A549 (cell line): Measurements from ENCODE around the gene CCDC63. TPM values are rescaled to one million over a fixed set of nuclear protein-coding genes. Genes with fewer than 3 reads are reported as not detected.

Experiments
- ATAC-seq, 2 experiments: fragments of 200-7000 bp in 1 of 2; fragments of >200 bp in 1 of 2; cut with Nextera tagmentation in 1 of 2; cut with Tn5 transposase in 1 of 2; 3 replicates each; pipeline versions ENCODE4 v1.8.0 to v1.9.1; 2018 to 2020; ENCODE audit warnings: mild to moderate bottlenecking in 1 of 2, moderate library complexity in 1 of 2
- CTCF ChIA-PET: fragments of 300-600 bp; sonication (Branson Sonifier 250); formaldehyde crosslinking; extraction: SDS; loops from one replicate; lab custom pipeline; 2021; ENCODE audit warnings: antibody characterized with exemption, inconsistent platforms; lab: Yijun Ruan, JAX
- POLR2A ChIA-PET: fragments of 350-600 bp; formaldehyde crosslinking; extraction: SDS; loops from one replicate; lab custom pipeline; 2021; ENCODE audit warnings: antibody characterized with exemption, inconsistent platforms; lab: Yijun Ruan, JAX
- DNase-seq, 2 experiments: peaks; one replicate each; pipeline versions ENCODE4 v3.0.0 to v3.0.0-alpha.2; 2011 to 2016; ENCODE audit warnings: low read depth in 1 of 2, low spot score in 1 of 2
- FAIRE-seq: peaks from 2 replicates; lab custom pipeline; 2011; peaks lifted over from hg19 to GRCh38; lab: Jason Lieb, UNC
- H3K27ac ChIP-seq, 2 experiments: fragments of >200 bp; sonication (Bioruptor Twin); formaldehyde crosslinking; 3 replicates each; pipeline ENCODE4 v1.5.1; 2016 to 2017
- H3K4me1 ChIP-seq: fragments of >200 bp; sonication (Bioruptor Twin); formaldehyde crosslinking; 3 replicates; pipeline ENCODE4 v1.6.1; 2016
- H3K4me2 ChIP-seq: fragments of >200 bp; sonication (Bioruptor Twin); formaldehyde crosslinking; 3 replicates; pipeline ENCODE4 v1.6.1; 2016
- H3K4me3 ChIP-seq: fragments of >200 bp; sonication (Bioruptor Twin); formaldehyde crosslinking; 3 replicates; pipeline ENCODE4 v1.5.1; 2016
- H3K9me3 ChIP-seq: fragments of >200 bp; sonication (Bioruptor Twin); formaldehyde crosslinking; 3 replicates; pipeline ENCODE4 v1.6.1; 2016
- ATOH8 ChIP-seq: fragments of 250-450 bp; sonication (Bioruptor Pico); IDR thresholded peaks from 2 replicates; pipeline ENCODE4 v1.5.0; 2020; ENCODE audit warnings: low read depth, mild to moderate bottlenecking, moderate library complexity
- CHD2 ChIP-seq: fragments of 150-350 bp; IDR thresholded peaks from 2 replicates; pipeline ENCODE4 v1.6.1; 2014; ENCODE audit warnings: low read length; ENCODE audit not compliant: partially characterized antibody
- CHD4 ChIP-seq: fragments of 200-600 bp; sonication (generic); IDR thresholded peaks from 2 replicates; pipeline ENCODE4 v1.6.1; 2016; ENCODE audit warnings: antibody characterized with exemption, mild to moderate bottlenecking, borderline replicate concordance
- EHF ChIP-seq: fragments of 250-450 bp; sonication (Bioruptor Pico); IDR thresholded peaks from 2 replicates; pipeline ENCODE4 v1.5.0; 2020; ENCODE audit warnings: mild to moderate bottlenecking
- EHMT2 ChIP-seq: fragments of 200-600 bp; sonication (generic); IDR thresholded peaks from 2 replicates; pipeline ENCODE4 v1.6.1; 2016; ENCODE audit warnings: antibody characterized with exemption, low read depth, mild to moderate bottlenecking, moderate library complexity
- ELK1 ChIP-seq: fragments of 150-350 bp; IDR thresholded peaks from 2 replicates; pipeline ENCODE4 v1.6.1; 2014; ENCODE audit warnings: low read depth, mild to moderate bottlenecking, low read length
- ESRRA ChIP-seq: fragments of 150-350 bp; IDR thresholded peaks from 2 replicates; pipeline ENCODE4 v1.6.1; 2014; ENCODE audit warnings: mild to moderate bottlenecking, low read length, borderline replicate concordance
- GATA3 ChIP-seq: IDR thresholded peaks from 2 replicates; pipeline ENCODE4 v1.6.1; 2012; ENCODE audit warnings: borderline replicate concordance
- HES2 ChIP-seq: fragments of >200 bp; sonication (Bioruptor Twin); formaldehyde crosslinking; IDR thresholded peaks from 2 replicates; pipeline ENCODE4 v1.6.1; 2016
- HEYL ChIP-seq: fragments of 250-450 bp; sonication (Bioruptor Pico); IDR thresholded peaks from 2 replicates; pipeline ENCODE4 v1.8.0; 2021; ENCODE audit warnings: mild to moderate bottlenecking, moderate library complexity
- HOXA7 ChIP-seq: fragments of 250-450 bp; sonication (Bioruptor Pico); IDR thresholded peaks from 2 replicates; pipeline ENCODE4 v1.5.0; 2020; ENCODE audit warnings: mild to moderate bottlenecking, moderate library complexity
- HOXB5 ChIP-seq: fragments of 250-450 bp; sonication (Bioruptor Pico); IDR thresholded peaks from 2 replicates; pipeline ENCODE4 v1.5.0; 2020; ENCODE audit warnings: mild to moderate bottlenecking, moderate library complexity
- JUNB ChIP-seq: fragments of >200 bp; sonication (Bioruptor Twin); formaldehyde crosslinking; IDR thresholded peaks from 2 replicates; pipeline ENCODE4 v1.6.1; 2016
- MAFK ChIP-seq: fragments of 450-650 bp; IDR thresholded peaks from 2 replicates; pipeline ENCODE4 v1.6.1; 2014; ENCODE audit not compliant: partially characterized antibody
- MAZ ChIP-seq: fragments of 150-350 bp; IDR thresholded peaks from 2 replicates; pipeline ENCODE4 v1.6.1; 2014; ENCODE audit warnings: antibody characterized with exemption, low read depth, low read length, borderline replicate concordance
- MYC ChIP-seq: IDR thresholded peaks from 2 replicates; pipeline ENCODE4 v1.6.1; 2012; ENCODE audit warnings: mild to moderate bottlenecking, inconsistent platforms, low read length, improper control_type of control experiment, borderline replicate concordance
- NPAS2 ChIP-seq: fragments of 250-450 bp; sonication (Bioruptor Pico); IDR thresholded peaks from 2 replicates; pipeline ENCODE4 v1.8.0; 2022; ENCODE audit warnings: mild to moderate bottlenecking, moderate library complexity, borderline replicate concordance
- RAD21 ChIP-seq, 2 experiments: fragments of >200 bp in 1 of 2; sonication (Bioruptor Twin) in 1 of 2; formaldehyde crosslinking in 1 of 2; IDR thresholded peaks in 1 of 2; conservative IDR thresholded peaks in 1 of 2; 2 replicates in 1 of 2; 3 replicates in 1 of 2; pipeline ENCODE4 v1.6.1; 2012 to 2018; ENCODE audit warnings: inconsistent platforms in 1 of 2
- RARB ChIP-seq: fragments of 250-450 bp; sonication (Bioruptor Pico); IDR thresholded peaks from 2 replicates; pipeline ENCODE4 v1.8.0; 2021; ENCODE audit warnings: mild to moderate bottlenecking, moderate library complexity
- RNF2 ChIP-seq: fragments of 200-600 bp; sonication (generic); IDR thresholded peaks from 2 replicates; pipeline ENCODE4 v1.6.1; 2016; ENCODE audit warnings: low read depth, mild to moderate bottlenecking, antibody characterized with exemption, moderate library complexity, borderline replicate concordance
- SMC3 ChIP-seq: fragments of >200 bp; sonication (Bioruptor Twin); formaldehyde crosslinking; IDR thresholded peaks from 3 replicates; pipeline ENCODE4 v1.6.1; 2018; ENCODE audit warnings: inconsistent platforms
- SREBF2 ChIP-seq: fragments of 450-650 bp; IDR thresholded peaks from 2 replicates; pipeline ENCODE4 v1.6.1; 2014; ENCODE audit warnings: mild to moderate bottlenecking, moderate library complexity
- TFCP2L1 ChIP-seq: fragments of 250-450 bp; sonication (Bioruptor Pico); IDR thresholded peaks from 2 replicates; pipeline ENCODE4 v1.5.0; 2021; ENCODE audit warnings: mild to moderate bottlenecking
- ZSCAN20 ChIP-seq: fragments of 250-450 bp; sonication (Bioruptor Pico); IDR thresholded peaks from 2 replicates; pipeline ENCODE4 v1.8.0; 2022; ENCODE audit warnings: mild to moderate bottlenecking, moderate library complexity
- WGBS: methylation state at CpG from one replicate; pipeline ENCODE4 v1.1.6; 2017; ENCODE audit errors: missing lambda C conversion rate; 5-methylcytosine and 5-hydroxymethylcytosine counted together
- polyA plus RNA-seq, 4 experiments: library from polyadenylated mRNA; depleted of rRNA in 3 of 4; stranded (reverse); fragments of >200 nt; fragmentation: RNase III in 1 of 4; extraction: RNeasy Plus Mini Kit Qiagen cat#74134 plus additional on column Dnase treatment in 1 of 4; gene quantifications; 2 replicates in 3 of 4; 3 replicates in 1 of 4; pipeline ENCODE4 v1.2.3, GENCODE V29; 2011 to 2017
- TF ChIP-seq, protein P1 (sequence below): fragments of 250-450 bp; sonication (Bioruptor Pico); IDR thresholded peaks from 2 replicates; pipeline ENCODE4 v1.5.0; 2021; ENCODE audit warnings: mild to moderate bottlenecking, moderate library complexity, borderline replicate concordance

The CCDC63 gene
- polyA plus RNA-seq, 2 of the 4 experiments (the other 2 are of a cell fraction) = 0.04 TPM; not detected in 1

DNA sequence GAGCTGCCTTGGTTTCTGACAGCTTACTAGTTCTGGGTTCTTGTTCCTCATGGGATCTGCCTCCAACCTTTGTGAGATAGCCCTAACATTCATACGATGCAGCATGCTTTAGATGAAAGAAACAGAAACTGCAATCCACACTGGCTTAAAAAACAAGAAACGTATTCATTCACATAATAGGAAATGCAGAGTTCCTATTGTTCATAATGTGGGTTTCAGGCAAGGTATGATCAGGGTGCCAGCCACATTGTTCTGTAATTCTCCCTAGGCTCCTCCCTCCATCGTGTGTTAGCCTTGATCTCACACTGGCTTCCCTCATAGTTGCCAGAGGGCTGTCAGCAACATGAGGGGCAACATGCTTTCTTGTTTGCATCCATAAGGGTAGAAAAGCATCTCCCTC lies 2.7 kb upstream of the CCDC63 start:
- H3K4me3 ChIP-seq = no peak overlapping the region
- H3K4me2 ChIP-seq = no peak overlapping the region
- ATAC-seq = no peak
- no peak overlapping the region for H3K27ac ChIP-seq
- ChIA-PET POLR2A (no interaction called here), CTCF (no interaction called here)
- H3K4me1 ChIP-seq = no peaks in the 10 kb centered on the region
- H3K9me3 ChIP-seq = no peaks in the 10 kb centered on the region
- no peak for TF ChIP-seq NPAS2 (CRISPR knock-in tag)
- TF ChIP-seq EHMT2 = no peak
- no peak for TF ChIP-seq HOXA7 (CRISPR knock-in tag)
- TF ChIP-seq CHD2 = no peak
- TF ChIP-seq ZSCAN20 (CRISPR knock-in tag) = no peak
- TF ChIP-seq MYC = no peak
- TF ChIP-seq TFCP2L1 (CRISPR knock-in tag) = no peak
- TF ChIP-seq ESRRA = no peak
- TF ChIP-seq MAZ = no peak
- TF ChIP-seq HES2 = no peak
- TF ChIP-seq, protein P1, sequence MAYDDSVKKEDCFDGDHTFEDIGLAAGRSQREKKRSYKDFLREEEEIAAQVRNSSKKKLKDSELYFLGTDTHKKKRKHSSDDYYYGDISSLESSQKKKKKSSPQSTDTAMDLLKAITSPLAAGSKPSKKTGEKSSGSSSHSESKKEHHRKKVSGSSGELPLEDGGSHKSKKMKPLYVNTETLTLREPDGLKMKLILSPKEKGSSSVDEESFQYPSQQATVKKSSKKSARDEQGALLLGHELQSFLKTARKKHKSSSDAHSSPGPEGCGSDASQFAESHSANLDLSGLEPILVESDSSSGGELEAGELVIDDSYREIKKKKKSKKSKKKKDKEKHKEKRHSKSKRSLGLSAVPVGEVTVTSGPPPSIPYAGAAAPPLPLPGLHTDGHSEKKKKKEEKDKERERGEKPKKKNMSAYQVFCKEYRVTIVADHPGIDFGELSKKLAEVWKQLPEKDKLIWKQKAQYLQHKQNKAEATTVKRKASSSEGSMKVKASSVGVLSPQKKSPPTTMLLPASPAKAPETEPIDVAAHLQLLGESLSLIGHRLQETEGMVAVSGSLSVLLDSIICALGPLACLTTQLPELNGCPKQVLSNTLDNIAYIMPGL = no peak
- no peak for TF ChIP-seq RNF2
- no peak for TF ChIP-seq SREBF2
- TF ChIP-seq HEYL = no peak
- no peak for TF ChIP-seq JUNB
- 27% methylated on average over 3 of the region's 3 CpGs for WGBS
- no peak for FAIRE-seq
- DNase-seq = no peak

GRCh38 chr12:110844551-110845338 lies 2.0 kb upstream of the CCDC63 start:
- H3K9me3 ChIP-seq = no peaks in the 10 kb centered on the region
- DNase-seq (no peak), ATAC-seq (no peak), FAIRE-seq (no peak)
- ChIA-PET POLR2A (no interaction called here), CTCF (interaction anchor here (5.7 kb wide), 1 partner anchor 17 kb away, joined by 34 read pairs; no protein-coding TSS in a partner anchor)
- H3K27ac ChIP-seq = no peak overlapping the region
- no peak overlapping the region for H3K4me2 ChIP-seq
- no peaks in the 10 kb centered on the region for H3K4me1 ChIP-seq
- no peak for TF ChIP-seq ATOH8 (CRISPR knock-in tag)
- TF ChIP-seq GATA3 = no peak
- no peak for TF ChIP-seq EHF (CRISPR knock-in tag)
- no peak for TF ChIP-seq TFCP2L1 (CRISPR knock-in tag)
- H3K4me3 ChIP-seq = no peak overlapping the region
- 58% methylated on average over 15 of the region's 15 CpGs for whole genome bisulfite sequencing

GRCh38 chr12:110845339-110845682 lies 1.5 kb upstream of the CCDC63 start:
- no peak overlapping the region for H3K27ac ChIP-seq
- DNase-seq (no peak), FAIRE-seq (no peak), ATAC-seq (no peak)
- 56% methylated on average over 4 of the region's 4 CpGs for WGBS
- H3K9me3 ChIP-seq = no peaks in the 10 kb centered on the region
- no peak for TF ChIP-seq RAD21 (conservative IDR thresholded peaks at IDR 0.05 in 1 of 2, IDR thresholded peaks at IDR 0.05 in 1 of 2)
- TF ChIP-seq MAFK = no peak
- no peak for TF ChIP-seq ELK1
- TF ChIP-seq, protein P1 = no peak
- TF ChIP-seq CHD4 = no peak
- TF ChIP-seq RARB (CRISPR knock-in tag) = no peak
- TF ChIP-seq SMC3 = no peak
- TF ChIP-seq HOXB5 = no peak
- TF ChIP-seq EHF (CRISPR knock-in tag) = no peak
- TF ChIP-seq EHMT2 = no peak
- H3K4me2 ChIP-seq = no peak overlapping the region
- no peak overlapping the region for H3K4me3 ChIP-seq
- ChIA-PET POLR2A (no interaction called here), CTCF (interaction anchor here (5.7 kb wide), 1 partner anchor 18 kb away, joined by 34 read pairs; no protein-coding TSS in a partner anchor)
- H3K4me1 ChIP-seq = no peaks in the 10 kb centered on the region
